ENCODE results near the gene TM4SF18. TPM values are rescaled to one million over a fixed set of nuclear protein-coding genes. Genes with fewer than 3 reads are reported as not detected.

Gene TM4SF18
- polyA plus RNA-seq, 1 of the 3 experiments (the other 2 are of a cell fraction) = 0.30 TPM

DNA sequence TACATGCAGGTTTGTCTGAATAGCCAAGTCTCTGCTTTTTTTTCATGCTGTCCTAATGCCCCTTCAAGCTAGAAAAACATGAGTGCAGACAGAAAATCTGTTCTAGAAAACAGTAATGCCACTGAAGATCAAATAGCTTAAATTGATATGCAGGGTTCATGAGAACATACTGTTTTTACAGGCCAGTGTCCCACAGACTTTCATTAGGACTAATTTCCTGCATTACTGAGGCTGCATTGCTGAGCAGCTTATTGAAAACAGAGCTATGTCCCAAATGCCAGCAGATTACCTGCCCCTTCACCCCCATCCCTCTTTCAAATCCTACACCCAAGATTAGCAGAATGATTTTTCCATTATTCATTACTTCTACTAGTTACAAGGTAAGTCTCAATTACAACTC is 665 bp downstream of the TM4SF18 start:
- Histone ChIP-seq H3K4me2 (no peak overlapping the region), H3K36me3 (replicated peaks in 1 of 2; ENCODE audit: control insufficient read depth in 1 of 2, insufficient read depth in 2 of 2, low read length in 1 of 2) (no peaks in the 10 kb centered on the region)
- no peak for TF ChIP-seq EP300 (IDR thresholded peaks at IDR 0.05; ENCODE audit: borderline replicate concordance in 1 of 2, low read depth in 1 of 2, low read length in 1 of 2)
- no peak for TF ChIP-seq MXI1 (IDR thresholded peaks at IDR 0.05; ENCODE audit: low read depth, low read length)
- no peak for TF ChIP-seq NRF1 (IDR thresholded peaks at IDR 0.05; ENCODE audit: low read depth, low read length)
- no peak for TF ChIP-seq EZH2phosphoT487 (IDR thresholded peaks at IDR 0.05; ENCODE audit: borderline replicate concordance, low read depth)
- no peak for TF ChIP-seq POLR2AphosphoS5 (IDR thresholded peaks at IDR 0.05; ENCODE audit: low read depth, low read length)
- TF ChIP-seq TAF1 (IDR thresholded peaks at IDR 0.05; ENCODE audit: borderline replicate concordance, low read depth, low read length) = no peak
- TF ChIP-seq GABPA (IDR thresholded peaks at IDR 0.05; ENCODE audit: low read depth) = no peak
- no peak for TF ChIP-seq NFIC (IDR thresholded peaks at IDR 0.05; ENCODE audit: borderline replicate concordance)
- TF ChIP-seq, protein P1, sequence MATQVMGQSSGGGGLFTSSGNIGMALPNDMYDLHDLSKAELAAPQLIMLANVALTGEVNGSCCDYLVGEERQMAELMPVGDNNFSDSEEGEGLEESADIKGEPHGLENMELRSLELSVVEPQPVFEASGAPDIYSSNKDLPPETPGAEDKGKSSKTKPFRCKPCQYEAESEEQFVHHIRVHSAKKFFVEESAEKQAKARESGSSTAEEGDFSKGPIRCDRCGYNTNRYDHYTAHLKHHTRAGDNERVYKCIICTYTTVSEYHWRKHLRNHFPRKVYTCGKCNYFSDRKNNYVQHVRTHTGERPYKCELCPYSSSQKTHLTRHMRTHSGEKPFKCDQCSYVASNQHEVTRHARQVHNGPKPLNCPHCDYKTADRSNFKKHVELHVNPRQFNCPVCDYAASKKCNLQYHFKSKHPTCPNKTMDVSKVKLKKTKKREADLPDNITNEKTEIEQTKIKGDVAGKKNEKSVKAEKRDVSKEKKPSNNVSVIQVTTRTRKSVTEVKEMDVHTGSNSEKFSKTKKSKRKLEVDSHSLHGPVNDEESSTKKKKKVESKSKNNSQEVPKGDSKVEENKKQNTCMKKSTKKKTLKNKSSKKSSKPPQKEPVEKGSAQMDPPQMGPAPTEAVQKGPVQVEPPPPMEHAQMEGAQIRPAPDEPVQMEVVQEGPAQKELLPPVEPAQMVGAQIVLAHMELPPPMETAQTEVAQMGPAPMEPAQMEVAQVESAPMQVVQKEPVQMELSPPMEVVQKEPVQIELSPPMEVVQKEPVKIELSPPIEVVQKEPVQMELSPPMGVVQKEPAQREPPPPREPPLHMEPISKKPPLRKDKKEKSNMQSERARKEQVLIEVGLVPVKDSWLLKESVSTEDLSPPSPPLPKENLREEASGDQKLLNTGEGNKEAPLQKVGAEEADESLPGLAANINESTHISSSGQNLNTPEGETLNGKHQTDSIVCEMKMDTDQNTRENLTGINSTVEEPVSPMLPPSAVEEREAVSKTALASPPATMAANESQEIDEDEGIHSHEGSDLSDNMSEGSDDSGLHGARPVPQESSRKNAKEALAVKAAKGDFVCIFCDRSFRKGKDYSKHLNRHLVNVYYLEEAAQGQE (IDR thresholded peaks at IDR 0.05; ENCODE audit: low read depth, low read length) = no peak

DNA sequence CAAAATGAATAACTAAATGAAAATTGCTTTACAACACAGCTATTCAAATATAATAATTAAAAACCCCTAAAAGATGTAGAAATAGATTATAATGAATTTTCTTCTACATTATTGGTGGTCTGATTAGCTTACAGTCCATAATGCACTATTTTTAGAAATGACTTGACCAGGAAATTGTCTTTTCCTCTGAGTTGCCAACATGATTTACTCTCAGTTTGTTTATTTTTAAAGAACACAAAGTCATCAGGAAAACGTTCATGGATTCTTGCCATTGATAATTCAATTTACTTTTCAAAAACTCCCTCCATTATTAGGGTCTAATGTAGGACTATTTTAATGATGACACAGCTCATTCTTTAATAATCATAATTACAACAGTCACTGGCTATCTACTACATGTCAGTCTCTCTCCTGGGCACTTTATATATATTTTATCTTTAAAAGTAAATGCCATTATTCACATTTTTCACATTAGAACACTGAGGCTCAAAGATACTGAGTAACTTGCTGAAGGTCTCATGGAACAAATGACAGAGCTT is 1.1 kb downstream of the TM4SF18 start:
- H3K4me3 ChIP-seq (ENCODE audit: low read depth in 2 of 2, low read length in 1 of 2) = no peak overlapping the region
- ChIA-PET CTCF (interaction anchor here (0.8 to 1.3 kb wide), 5 partner anchors 18 to 607 kb away, joined by 3 to 4 read pairs (median 3); no protein-coding TSS in a partner anchor), POLR2A (no interaction called here)
- DNase-seq = no peak
- no peaks in the 10 kb centered on the region for H3K27me3 ChIP-seq (ENCODE audit: insufficient read depth)
- H3K36me3 ChIP-seq (replicated peaks in 1 of 2; ENCODE audit: control insufficient read depth in 1 of 2, insufficient read depth in 2 of 2, low read length in 1 of 2) = no peaks in the 10 kb centered on the region
- WGBS (ENCODE audit: low lambda C conversion rate) = 2% methylated on average over 1 of the region's 1 CpG
- H3K79me2 ChIP-seq (ENCODE audit: insufficient read depth) = no peaks in the 10 kb centered on the region
- peaks cover 7 to 30% of the 10 kb centered on the region in 2 experiments; a peak in 3 of 4 replicates for H3K4me1 ChIP-seq (ENCODE audit: control insufficient read depth in 1 of 2, insufficient read depth in 2 of 2, low read depth in 1 of 2, low read length in 1 of 2)
- TF ChIP-seq POLR2AphosphoS5 (IDR thresholded peaks at IDR 0.05; ENCODE audit: low read depth, low read length) (no peak), NRF1 (IDR thresholded peaks at IDR 0.05; ENCODE audit: low read depth, low read length) (no peak)
- H3F3A ChIP-seq (replicated peaks; ENCODE audit: insufficient read depth) = peaks cover 16% of the 10 kb centered on the region
- H2AFZ ChIP-seq (ENCODE audit: low read depth) = peak overlapping the region; percentile 54; the same call in 1 of the 2 replicates
- peak overlapping the region in 1 of 2 experiments; percentile 49; a peak in 3 of 4 replicates for H3K27ac ChIP-seq (ENCODE audit: low read depth in 2 of 2, low read length in 1 of 2)
- no peaks in the 10 kb centered on the region for H4K20me1 ChIP-seq (ENCODE audit: insufficient read depth)
- no peaks in the 10 kb centered on the region for H3K9me3 ChIP-seq
- H3K4me2 ChIP-seq = no peak overlapping the region
- no peak overlapping the region for H3K9ac ChIP-seq
- no peaks in the 10 kb centered on the region for H3K9me2 ChIP-seq

More for the DNA sequence above, 665 bp downstream of the TM4SF18 start:
- H3K9me3 ChIP-seq = no peaks in the 10 kb centered on the region
- no peaks in the 10 kb centered on the region for H3K9me2 ChIP-seq
- H4K20me1 ChIP-seq (ENCODE audit: insufficient read depth) = no peaks in the 10 kb centered on the region
- peaks cover 7 to 30% of the 10 kb centered on the region in 2 experiments; a peak in 3 of 4 replicates for H3K4me1 ChIP-seq (ENCODE audit: control insufficient read depth in 1 of 2, insufficient read depth in 2 of 2, low read depth in 1 of 2, low read length in 1 of 2)
- no peak for DNase-seq
- H2AFZ ChIP-seq (ENCODE audit: low read depth) = peak overlapping the region; percentile 54; the same call in 1 of the 2 replicates
- peak overlapping the region; percentile 5 to 49 for H3K27ac ChIP-seq (ENCODE audit: low read depth in 2 of 2, low read length in 1 of 2)
- ChIA-PET POLR2A (no interaction called here), CTCF (interaction anchor here (0.9 to 1.3 kb wide), 3 partner anchors 18 to 212 kb away, joined by 3 to 4 read pairs (median 3); no protein-coding TSS in a partner anchor)
- no peaks in the 10 kb centered on the region for H3K27me3 ChIP-seq (ENCODE audit: insufficient read depth)
- no peak overlapping the region for H3K9ac ChIP-seq
- H3K79me2 ChIP-seq (ENCODE audit: insufficient read depth) = no peaks in the 10 kb centered on the region
- peaks cover 16% of the 10 kb centered on the region for H3F3A ChIP-seq (replicated peaks; ENCODE audit: insufficient read depth)
- no peak overlapping the region for H3K4me3 ChIP-seq (ENCODE audit: low read depth in 2 of 2, low read length in 1 of 2)
